ENCODE data around the gene MOCS1. TPM values are rescaled to one million over a fixed set of nuclear protein-coding genes. Genes with fewer than 3 reads are reported as not detected.
A peak's percentile ranks its signal among the peaks of the same experiment; 100 is the strongest.

MOCS1 gene
- total and polyA plus RNA-seq, 9 of the 15 experiments (the other 6 are each of a cell fraction or from before 2014, with no cell fraction given), result 0.69 to 12.7 (median 8.7) TPM

DNA sequence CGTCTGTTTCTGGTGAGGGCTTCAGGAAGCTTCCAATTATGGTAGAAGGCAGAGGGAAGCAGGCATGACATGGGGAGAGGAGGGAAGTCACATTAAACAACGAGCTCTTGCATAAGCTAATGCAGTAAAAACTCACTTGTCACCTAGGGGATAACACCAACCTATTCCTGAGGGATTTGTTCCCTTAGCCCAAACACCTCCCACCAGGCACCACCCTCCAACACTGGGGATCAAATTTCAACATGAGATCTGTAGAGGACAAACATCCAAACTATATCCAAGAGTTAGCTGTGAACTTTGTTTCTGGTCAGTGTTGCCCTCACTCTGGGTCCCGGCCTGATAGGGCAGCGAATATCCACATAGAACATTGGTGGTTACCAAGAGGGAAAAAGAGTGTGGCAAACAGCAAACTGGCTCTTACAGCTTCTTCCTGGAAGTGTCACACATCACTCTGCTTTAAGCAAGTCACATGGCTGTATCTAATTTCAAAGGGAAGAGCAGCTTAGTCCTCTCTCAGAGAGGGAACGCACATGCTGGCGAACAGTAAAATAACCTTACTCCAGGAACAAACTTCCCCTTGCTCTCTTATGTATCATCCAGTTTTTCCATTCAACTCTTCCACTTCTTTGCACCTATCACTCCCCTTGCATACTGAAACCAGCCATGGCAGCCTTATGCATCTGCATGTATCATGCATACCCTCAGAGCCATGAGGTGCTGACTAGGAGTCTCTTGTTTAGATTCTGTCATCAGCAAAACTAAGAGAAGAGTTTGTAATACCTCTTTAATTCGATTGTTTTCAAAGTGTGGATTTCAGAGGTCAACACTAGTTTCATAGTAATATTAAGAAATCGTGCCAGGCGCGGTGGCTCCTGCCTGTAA is 4.8 kb upstream of the MOCS1 start (continued):
- TF ChIP-seq, protein P1, sequence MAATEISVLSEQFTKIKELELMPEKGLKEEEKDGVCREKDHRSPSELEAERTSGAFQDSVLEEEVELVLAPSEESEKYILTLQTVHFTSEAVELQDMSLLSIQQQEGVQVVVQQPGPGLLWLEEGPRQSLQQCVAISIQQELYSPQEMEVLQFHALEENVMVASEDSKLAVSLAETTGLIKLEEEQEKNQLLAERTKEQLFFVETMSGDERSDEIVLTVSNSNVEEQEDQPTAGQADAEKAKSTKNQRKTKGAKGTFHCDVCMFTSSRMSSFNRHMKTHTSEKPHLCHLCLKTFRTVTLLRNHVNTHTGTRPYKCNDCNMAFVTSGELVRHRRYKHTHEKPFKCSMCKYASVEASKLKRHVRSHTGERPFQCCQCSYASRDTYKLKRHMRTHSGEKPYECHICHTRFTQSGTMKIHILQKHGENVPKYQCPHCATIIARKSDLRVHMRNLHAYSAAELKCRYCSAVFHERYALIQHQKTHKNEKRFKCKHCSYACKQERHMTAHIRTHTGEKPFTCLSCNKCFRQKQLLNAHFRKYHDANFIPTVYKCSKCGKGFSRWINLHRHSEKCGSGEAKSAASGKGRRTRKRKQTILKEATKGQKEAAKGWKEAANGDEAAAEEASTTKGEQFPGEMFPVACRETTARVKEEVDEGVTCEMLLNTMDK (IDR thresholded peaks at IDR 0.05; ENCODE audit: borderline replicate concordance, insufficient read depth, low read depth, low read length, poor library complexity, severe bottlenecking), result no peak
- TF ChIP-seq ELF1 (tag; IDR thresholded peaks at IDR 0.05) (peak; percentile 58; the same call in 1 of the 2 replicates), ZFX (CRISPR knock-in tag; IDR thresholded peaks at IDR 0.05) (no peak), NR2F6 (CRISPR knock-in tag; IDR thresholded peaks at IDR 0.05) (no peak), OTX1 (CRISPR knock-in tag; IDR thresholded peaks at IDR 0.05) (no peak), STAG1 (CRISPR knock-in tag; IDR thresholded peaks at IDR 0.05; ENCODE audit: borderline replicate concordance) (no peak), NFE2 (IDR thresholded peaks at IDR 0.05; ENCODE audit: low read depth) (no peak), GABPA (tag; conservative IDR thresholded peaks at IDR 0.05; ENCODE audit: low read depth) (no peak; the same call in 1 of the 2 replicates), SRSF9 (IDR thresholded peaks at IDR 0.05; ENCODE audit: borderline replicate concordance, low read depth, low read length) (no peak), MAZ (CRISPR knock-in tag; conservative IDR thresholded peaks at IDR 0.05 in 1 of 2, IDR thresholded peaks at IDR 0.05 in 1 of 2) (no peak), THRAP3 (IDR thresholded peaks at IDR 0.05; ENCODE audit: borderline replicate concordance) (no peak), GATAD2B (IDR thresholded peaks at IDR 0.05; ENCODE audit: borderline replicate concordance) (no peak)
- TF ChIP-seq, protein P2, sequence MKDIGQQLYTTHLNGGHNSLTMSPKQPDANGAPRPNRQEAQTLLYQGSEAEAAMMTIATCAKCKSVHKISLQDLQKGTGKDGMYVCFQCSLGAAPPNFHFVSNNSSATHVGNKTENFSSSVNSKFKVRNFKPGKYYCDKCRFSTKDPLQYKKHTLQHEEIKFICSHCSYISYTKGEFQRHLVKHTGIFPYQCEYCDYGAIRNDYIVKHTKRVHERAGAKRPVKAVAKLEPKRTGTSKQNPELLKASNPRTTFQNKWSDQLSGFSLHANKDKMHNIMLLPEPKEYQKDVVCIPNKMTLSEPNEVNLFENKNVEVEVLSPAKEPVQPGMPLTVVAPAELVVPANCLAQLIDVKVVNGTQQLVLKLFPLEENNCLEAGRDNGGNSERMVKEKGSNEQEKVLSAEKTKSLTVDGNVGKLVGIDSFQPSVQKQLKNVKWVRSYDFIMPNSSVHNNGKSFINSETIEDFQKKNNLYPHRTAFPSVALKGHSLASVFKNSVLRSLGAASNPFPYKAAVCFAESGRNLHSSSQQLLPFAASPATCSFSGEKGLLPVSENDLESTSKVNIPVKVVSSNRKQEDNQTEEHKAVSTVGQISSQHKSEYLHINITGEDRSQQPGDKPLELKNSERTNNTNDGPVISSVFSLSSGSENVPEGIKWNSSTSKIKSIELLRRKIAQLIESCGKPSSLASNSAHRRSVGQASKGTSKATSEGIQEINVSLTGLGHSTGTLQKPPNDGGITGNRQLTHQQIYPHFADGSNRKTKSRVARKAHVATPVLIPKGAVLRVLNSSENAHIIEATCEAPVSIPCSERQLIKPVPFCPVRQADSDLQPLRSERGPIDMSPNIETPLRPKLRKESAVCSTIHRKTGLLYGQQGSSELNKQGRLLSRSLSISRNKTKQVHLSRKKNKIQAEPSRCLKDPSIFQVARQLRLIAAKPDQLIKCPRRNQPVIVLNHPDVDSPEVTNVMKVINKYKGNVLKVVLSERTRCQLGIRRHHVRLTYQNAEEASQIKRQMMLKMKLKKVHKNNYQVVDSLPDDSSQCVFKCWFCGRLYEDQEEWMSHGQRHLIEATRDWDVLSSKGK (CRISPR knock-in tag; IDR thresholded peaks at IDR 0.05), result no peak
- TF ChIP-seq, protein P3, sequence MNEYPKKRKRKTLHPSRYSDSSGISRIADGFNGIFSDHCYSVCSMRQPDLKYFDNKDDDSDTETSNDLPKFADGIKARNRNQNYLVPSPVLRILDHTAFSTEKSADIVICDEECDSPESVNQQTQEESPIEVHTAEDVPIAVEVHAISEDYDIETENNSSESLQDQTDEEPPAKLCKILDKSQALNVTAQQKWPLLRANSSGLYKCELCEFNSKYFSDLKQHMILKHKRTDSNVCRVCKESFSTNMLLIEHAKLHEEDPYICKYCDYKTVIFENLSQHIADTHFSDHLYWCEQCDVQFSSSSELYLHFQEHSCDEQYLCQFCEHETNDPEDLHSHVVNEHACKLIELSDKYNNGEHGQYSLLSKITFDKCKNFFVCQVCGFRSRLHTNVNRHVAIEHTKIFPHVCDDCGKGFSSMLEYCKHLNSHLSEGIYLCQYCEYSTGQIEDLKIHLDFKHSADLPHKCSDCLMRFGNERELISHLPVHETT (CRISPR knock-in tag; conservative IDR thresholded peaks at IDR 0.05 in 1 of 2, IDR thresholded peaks at IDR 0.05 in 1 of 2), result peak in 1 of 2 experiments; percentile 61; a peak in 2 of 4 replicates
